22Rv1 (cell line): ENCODE measurements around the gene CD19.

Experiments
- CTCF ChIP-seq: fragments of 450-650 bp; IDR thresholded peaks from 2 replicates; pipeline ENCODE4 v1.5.1; 2017; ENCODE audit warnings: mild to moderate bottlenecking
- ZFX ChIP-seq: fragments of 450-650 bp; IDR thresholded peaks from 2 replicates; pipeline ENCODE4 v1.6.1; 2017; ENCODE audit warnings: antibody characterized with exemption, borderline replicate concordance

- no peak for TF ChIP-seq CTCF
- no peak for TF ChIP-seq ZFX
These were observed 32.8 kb upstream of the CD19 start for GRCh38 chr16:28898942-28899341.
